Coronary artery (tissue), 2 donors: ENCODE results near the gene CCND2.

Source experiments
- DNase-seq: peaks from one replicate; pipeline ENCODE4 v3.0.0-alpha.2; 2017; ENCODE audit warnings: low spot score
- H3K27ac ChIP-seq, 2 donors: fragments of 200-600 bp; sonication (generic); one replicate each; pipeline ENCODE4 v1.5.1; 2016 to 2019
- H3K4me3 ChIP-seq: fragments of 200-600 bp; sonication (generic); 2 replicates; pipeline ENCODE4 v1.5.1; 2016; ENCODE audit warnings: mild to moderate bottlenecking, moderate library complexity
- CTCF ChIP-seq: fragments of 200-600 bp; sonication (generic); IDR thresholded peaks from one replicate; pipeline ENCODE4 v1.5.1; 2019; ENCODE audit warnings: antibody characterized with exemption

CCND2 gene

GRCh38 chr12:4273652-4274395, at the start of gene CCND2:
Gene CCND2, plus strand, starts transcription at chr12:4273762. Its CDS starts 279 bp downstream, at chr12:4274041.
- peak within 1 kb of the TSS; percentile 96 to 97 for H3K27ac ChIP-seq
- TF ChIP-seq CTCF: no peak
- H3K4me3 ChIP-seq: peak within 1 kb of the TSS; percentile 96
- peak; percentile 91 for DNase-seq

- TF ChIP-seq CTCF: no peak
Measured at GRCh38 chr12:4224206-4224889, 49.2 kb upstream of the CCND2 start.

GRCh38 chr12:4225571-4225970, 48.0 kb upstream of the CCND2 start:
- H3K27ac ChIP-seq: no peak overlapping the region
- TF ChIP-seq CTCF: no peak
- H3K4me3 ChIP-seq: no peak overlapping the region
- peak; percentile 16 for DNase-seq

More at GRCh38 chr12:4224206-4224889, 49.2 kb upstream of the CCND2 start:
- Histone ChIP-seq H3K4me3 (no peak overlapping the region), H3K27ac (no peak overlapping the region)
- peak; percentile 22 for DNase-seq

- no peak for TF ChIP-seq CTCF
- Histone ChIP-seq H3K27ac (no peak overlapping the region), H3K4me3 (no peak overlapping the region)
- DNase-seq: peak; percentile 47
Measured at GRCh38 chr12:4227046-4227445, 46.5 kb upstream of the CCND2 start.

- DNase-seq: peak; percentile 12
- no peak overlapping the region for H3K4me3 ChIP-seq
- TF ChIP-seq CTCF: no peak
Measured at GRCh38 chr12:4228122-4228580, 45.4 kb upstream of the CCND2 start.

GRCh38 chr12:4230526-4230925, 43.0 kb upstream of the CCND2 start:
- no peak for DNase-seq
- H3K4me3 ChIP-seq: no peak overlapping the region
- TF ChIP-seq CTCF: no peak

More at GRCh38 chr12:4228122-4228580, 45.4 kb upstream of the CCND2 start:
- H3K27ac ChIP-seq: no peak overlapping the region

More at GRCh38 chr12:4230526-4230925, 43.0 kb upstream of the CCND2 start:
- no peak overlapping the region for H3K27ac ChIP-seq
